Measurements from ENCODE around the gene SLC26A2.

Gene SLC26A2

GRCh38 chr5:149962601-149963300, 2.2 kb downstream of the SLC26A2 start:
- no peak overlapping the region for H3K4me3 ChIP-seq (ENCODE audit: low read depth, low read length)
- TF ChIP-seq CTCF (IDR thresholded peaks at IDR 0.05; ENCODE audit: borderline replicate concordance, insufficient read depth, low read depth, low read length) = no peak

DNA sequence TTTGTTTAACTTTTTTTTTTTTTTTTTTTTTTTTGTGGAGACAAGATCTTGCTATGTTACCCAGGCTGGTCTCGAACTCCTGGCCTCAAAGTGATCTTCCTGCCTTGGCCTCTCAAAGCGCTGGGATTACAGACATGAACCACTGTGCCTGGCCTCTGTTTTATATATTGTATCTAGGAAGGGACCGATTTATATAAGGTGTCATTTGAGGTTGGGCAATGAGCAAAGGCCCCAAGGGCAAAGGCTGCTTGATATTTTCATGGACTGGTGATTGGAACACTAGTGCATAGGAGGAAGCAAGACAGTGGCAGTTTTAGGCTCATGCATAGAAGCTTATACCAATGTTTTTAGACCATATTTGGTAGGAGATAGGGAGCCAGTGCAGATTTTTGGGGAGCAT, 3.2 kb downstream of the SLC26A2 start:
- TF ChIP-seq CTCF (IDR thresholded peaks at IDR 0.05; ENCODE audit: borderline replicate concordance, insufficient read depth, low read depth, low read length) = no peak
- H3K4me3 ChIP-seq (ENCODE audit: low read depth, low read length) = no peak overlapping the region

GRCh38 chr5:149966946-149967345, 6.4 kb downstream of the SLC26A2 start:
- H3K4me3 ChIP-seq (ENCODE audit: low read depth, low read length) = no peak overlapping the region
- no peak for TF ChIP-seq CTCF (IDR thresholded peaks at IDR 0.05; ENCODE audit: borderline replicate concordance, insufficient read depth, low read depth, low read length)

GRCh38 chr5:149969181-149969930, 8.8 kb downstream of the SLC26A2 start:
- no peak for TF ChIP-seq CTCF (IDR thresholded peaks at IDR 0.05; ENCODE audit: borderline replicate concordance, insufficient read depth, low read depth, low read length)
- no peak overlapping the region for H3K4me3 ChIP-seq (ENCODE audit: low read depth, low read length)

- H3K4me3 ChIP-seq (ENCODE audit: low read depth, low read length) = no peak overlapping the region
- no peak for TF ChIP-seq CTCF (IDR thresholded peaks at IDR 0.05; ENCODE audit: borderline replicate concordance, insufficient read depth, low read depth, low read length)
Observed at GRCh38 chr5:149975409-149975808, 14.9 kb downstream of the SLC26A2 start.

DNA sequence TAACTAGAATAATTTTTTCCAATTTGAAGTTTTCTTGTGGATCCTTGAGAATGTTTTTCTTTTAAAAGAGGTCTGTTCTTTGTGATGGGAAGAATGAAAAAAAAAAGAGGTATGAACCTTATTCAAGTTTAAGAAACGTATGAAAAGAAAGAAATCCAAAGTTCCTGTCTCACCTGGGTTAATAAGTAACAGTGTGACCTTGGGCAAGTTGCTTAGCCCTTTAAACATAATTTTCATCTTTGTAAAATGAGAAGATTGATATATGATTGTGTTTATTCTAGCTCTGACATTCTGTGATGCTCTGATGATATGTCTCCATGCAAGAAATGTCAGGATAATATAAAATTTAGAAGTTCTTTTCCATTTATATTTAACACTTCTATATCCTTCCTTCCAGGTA, 19.3 kb downstream of the SLC26A2 start:
- H3K4me3 ChIP-seq (ENCODE audit: low read depth, low read length) = no peak overlapping the region
- TF ChIP-seq CTCF (IDR thresholded peaks at IDR 0.05; ENCODE audit: borderline replicate concordance, insufficient read depth, low read depth, low read length) = no peak

DNA sequence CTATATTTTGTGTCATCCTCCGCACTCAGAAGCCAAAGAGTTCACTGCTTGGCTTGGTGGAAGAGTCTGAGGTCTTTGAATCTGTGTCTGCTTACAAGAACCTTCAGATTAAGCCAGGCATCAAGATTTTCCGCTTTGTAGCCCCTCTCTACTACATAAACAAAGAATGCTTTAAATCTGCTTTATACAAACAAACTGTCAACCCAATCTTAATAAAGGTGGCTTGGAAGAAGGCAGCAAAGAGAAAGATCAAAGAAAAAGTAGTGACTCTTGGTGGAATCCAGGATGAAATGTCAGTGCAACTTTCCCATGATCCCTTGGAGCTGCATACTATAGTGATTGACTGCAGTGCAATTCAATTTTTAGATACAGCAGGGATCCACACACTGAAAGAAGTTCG, 20.6 kb downstream of the SLC26A2 start:
- TF ChIP-seq CTCF (IDR thresholded peaks at IDR 0.05; ENCODE audit: borderline replicate concordance, insufficient read depth, low read depth, low read length) = no peak
- no peak overlapping the region for H3K4me3 ChIP-seq (ENCODE audit: low read depth, low read length)

Data from GM12875 (cell line).